HL-60 (cell line): ENCODE data around the gene R3HDM1.

Experiments
- CTCF ChIP-seq: IDR thresholded peaks from one replicate; pipeline ENCODE4 v1.5.1; 2011; ENCODE audit warnings: low read length, control low read depth, inconsistent platforms; ENCODE audit not compliant: insufficient read depth
- POLR2AphosphoS5 ChIP-seq: IDR thresholded peaks from 2 replicates; pipeline ENCODE4 v1.6.1; 2012; ENCODE audit warnings: low read depth

DNA sequence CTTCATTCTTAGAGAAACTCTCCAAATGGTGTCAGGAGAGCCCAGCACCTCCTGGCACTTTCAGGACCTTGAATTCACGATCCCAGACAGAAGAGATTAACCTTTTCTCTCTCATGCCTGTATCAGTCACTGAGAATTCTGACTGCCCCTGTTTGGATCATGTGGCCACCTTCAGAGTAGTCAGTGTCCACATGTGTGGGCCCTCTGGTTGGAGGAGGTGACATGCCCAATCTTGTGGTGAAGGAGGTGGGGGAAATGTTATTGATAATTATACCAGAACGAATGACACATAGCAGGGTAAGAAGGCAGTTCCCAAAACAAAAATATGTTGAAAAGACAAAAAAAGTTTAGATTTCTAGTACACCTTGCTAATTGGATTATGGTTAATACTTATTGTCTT lies 242.0 kb downstream of the R3HDM1 start:
- TF ChIP-seq CTCF, result no peak
- TF ChIP-seq POLR2AphosphoS5, result no peak
